ENCODE results near the gene WNT9A.

Gene WNT9A

DNA sequence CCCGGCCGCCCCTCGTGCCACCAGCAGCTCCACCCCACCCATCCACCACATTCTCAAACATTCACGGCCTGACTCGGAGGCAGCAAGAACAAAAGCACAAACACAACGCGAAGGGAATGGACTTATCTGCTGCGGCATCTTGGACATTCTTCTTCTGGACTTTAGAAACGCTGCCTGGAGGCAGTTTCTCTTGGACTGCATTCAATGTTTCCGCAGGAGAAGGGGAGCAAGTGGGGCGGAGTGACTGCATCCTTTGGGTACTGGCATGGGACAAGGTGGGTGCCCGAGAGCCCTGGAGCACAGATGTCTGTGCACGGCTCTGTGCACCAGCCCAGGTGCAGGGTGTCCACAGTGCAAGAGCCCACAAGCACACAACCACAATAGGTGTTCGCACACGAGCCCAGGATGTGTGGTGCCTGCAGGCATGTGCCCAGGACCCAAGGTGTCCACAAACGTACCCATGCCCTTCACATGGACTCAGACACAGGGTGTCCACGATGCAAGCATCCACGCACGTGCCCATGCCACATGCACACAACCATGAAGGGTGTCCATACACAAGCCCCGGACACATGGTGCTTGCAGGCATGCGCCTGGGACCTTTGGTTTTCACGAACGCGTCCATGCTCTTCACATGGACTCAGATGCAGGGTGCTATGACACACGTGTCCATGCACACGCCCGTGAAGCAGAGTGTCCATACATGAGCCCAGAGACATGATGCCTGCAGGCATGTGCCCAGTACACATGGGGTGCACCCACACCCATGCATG is 53.6 kb downstream of the WNT9A start:
- ChIA-PET CTCF (interaction anchor here (0.7 kb wide), 1 partner anchor 93 kb away, joined by 3 read pairs; no protein-coding TSS in a partner anchor), POLR2A (no interaction called here)
- H3K36me3 ChIP-seq (ENCODE audit: control insufficient read depth in 2 of 2, insufficient read depth in 1 of 2, low read length in 2 of 2) = no peaks in the 10 kb centered on the region
- no peak overlapping the region for H3K27ac ChIP-seq (ENCODE audit: extremely low read depth, low read depth, low read length)
- TF ChIP-seq ZSCAN5A (tag by site-specific recombination; IDR thresholded peaks at IDR 0.05) = no peak
- TF ChIP-seq ZNF792 (tag by site-specific recombination; IDR thresholded peaks at IDR 0.05) = no peak
- TF ChIP-seq ZNF146 (tag by site-specific recombination; IDR thresholded peaks at IDR 0.05) = no peak
- TF ChIP-seq ZNF513 (tag by site-specific recombination; IDR thresholded peaks at IDR 0.05) = no peak
- no peak for TF ChIP-seq ZNF48 (tag by site-specific recombination; IDR thresholded peaks at IDR 0.05)
- no peak for TF ChIP-seq WT1 (tag by site-specific recombination; IDR thresholded peaks at IDR 0.05)
- TF ChIP-seq, protein P1, sequence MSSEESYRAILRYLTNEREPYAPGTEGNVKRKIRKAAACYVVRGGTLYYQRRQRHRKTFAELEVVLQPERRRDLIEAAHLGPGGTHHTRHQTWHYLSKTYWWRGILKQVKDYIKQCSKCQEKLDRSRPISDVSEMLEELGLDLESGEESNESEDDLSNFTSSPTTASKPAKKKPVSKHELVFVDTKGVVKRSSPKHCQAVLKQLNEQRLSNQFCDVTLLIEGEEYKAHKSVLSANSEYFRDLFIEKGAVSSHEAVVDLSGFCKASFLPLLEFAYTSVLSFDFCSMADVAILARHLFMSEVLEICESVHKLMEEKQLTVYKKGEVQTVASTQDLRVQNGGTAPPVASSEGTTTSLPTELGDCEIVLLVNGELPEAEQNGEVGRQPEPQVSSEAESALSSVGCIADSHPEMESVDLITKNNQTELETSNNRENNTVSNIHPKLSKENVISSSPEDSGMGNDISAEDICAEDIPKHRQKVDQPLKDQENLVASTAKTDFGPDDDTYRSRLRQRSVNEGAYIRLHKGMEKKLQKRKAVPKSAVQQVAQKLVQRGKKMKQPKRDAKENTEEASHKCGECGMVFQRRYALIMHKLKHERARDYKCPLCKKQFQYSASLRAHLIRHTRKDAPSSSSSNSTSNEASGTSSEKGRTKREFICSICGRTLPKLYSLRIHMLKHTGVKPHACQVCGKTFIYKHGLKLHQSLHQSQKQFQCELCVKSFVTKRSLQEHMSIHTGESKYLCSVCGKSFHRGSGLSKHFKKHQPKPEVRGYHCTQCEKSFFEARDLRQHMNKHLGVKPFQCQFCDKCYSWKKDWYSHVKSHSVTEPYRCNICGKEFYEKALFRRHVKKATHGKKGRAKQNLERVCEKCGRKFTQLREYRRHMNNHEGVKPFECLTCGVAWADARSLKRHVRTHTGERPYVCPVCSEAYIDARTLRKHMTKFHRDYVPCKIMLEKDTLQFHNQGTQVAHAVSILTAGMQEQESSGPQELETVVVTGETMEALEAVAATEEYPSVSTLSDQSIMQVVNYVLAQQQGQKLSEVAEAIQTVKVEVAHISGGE (tag by site-specific recombination; conservative IDR thresholded peaks at IDR 0.05; ENCODE audit: low read depth) = no peak
- TF ChIP-seq ZNF518A (tag by site-specific recombination; conservative IDR thresholded peaks at IDR 0.05; ENCODE audit: low read depth) = no peak
- no peak overlapping the region for H3K4me3 ChIP-seq (ENCODE audit: low read depth, low read length)
- H3K4me1 ChIP-seq (ENCODE audit: control insufficient read depth, insufficient read depth, low read length) = no peaks in the 10 kb centered on the region
- H3K9me3 ChIP-seq (ENCODE audit: control insufficient read depth, insufficient read depth, low read depth, low read length) = no peaks in the 10 kb centered on the region

DNA sequence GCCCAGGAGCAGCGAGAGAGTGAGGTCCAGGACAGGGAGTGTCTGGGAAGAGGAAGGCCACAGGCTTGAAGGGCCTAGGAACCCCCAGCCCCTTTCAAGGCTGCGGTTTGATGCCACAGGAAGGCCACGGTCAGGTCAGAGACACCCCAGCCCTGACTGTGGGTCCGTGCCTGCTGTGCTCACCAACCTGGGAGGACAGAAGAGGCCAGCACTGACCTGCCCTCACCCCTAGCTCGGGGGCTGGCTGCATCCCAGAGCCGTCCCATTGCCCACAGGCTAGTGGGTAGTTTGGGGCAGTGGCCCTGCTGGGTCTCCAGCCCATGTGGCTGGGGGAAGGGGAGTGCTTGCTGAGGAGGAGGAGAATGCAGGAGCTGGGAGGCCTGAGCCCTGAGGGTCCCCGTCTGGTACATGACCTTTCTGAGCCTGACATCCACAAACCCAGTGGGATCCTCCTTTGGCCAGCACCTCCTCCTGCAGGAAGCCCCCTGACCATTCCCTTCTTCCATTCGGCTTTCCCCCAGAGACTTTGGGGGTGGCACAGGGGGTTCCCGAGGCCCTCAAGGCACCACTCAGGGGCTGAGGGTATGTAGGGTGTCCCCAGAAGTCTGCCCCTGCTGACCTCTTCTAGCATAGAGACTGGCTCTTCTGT is 54.3 kb downstream of the WNT9A start:
- Histone ChIP-seq H3K9me3 (ENCODE audit: control insufficient read depth, insufficient read depth, low read depth, low read length) (no peaks in the 10 kb centered on the region), H3K27ac (ENCODE audit: extremely low read depth, low read depth, low read length) (no peak overlapping the region), H3K4me3 (ENCODE audit: low read depth, low read length) (no peak overlapping the region), H3K36me3 (ENCODE audit: control insufficient read depth in 2 of 2, insufficient read depth in 1 of 2, low read length in 2 of 2) (no peaks in the 10 kb centered on the region), H3K4me1 (ENCODE audit: control insufficient read depth, insufficient read depth, low read length) (no peaks in the 10 kb centered on the region)
- ChIA-PET POLR2A (no interaction called here), CTCF (interaction anchor here (0.7 kb wide), 1 partner anchor 94 kb away, joined by 3 read pairs; no protein-coding TSS in a partner anchor)
- no peak for TF ChIP-seq ZNF155 (tag by site-specific recombination; IDR thresholded peaks at IDR 0.05)
- no peak for TF ChIP-seq ZNF366 (tag by site-specific recombination; conservative IDR thresholded peaks at IDR 0.05)
- no peak for TF ChIP-seq ZNF350 (tag by site-specific recombination; IDR thresholded peaks at IDR 0.05)
- no peak for TF ChIP-seq ZSCAN30 (tag by site-specific recombination; IDR thresholded peaks at IDR 0.05)
- no peak for TF ChIP-seq ZNF707 (tag by site-specific recombination; IDR thresholded peaks at IDR 0.05)
- TF ChIP-seq ZNF658 (tag by site-specific recombination; IDR thresholded peaks at IDR 0.05) = no peak
- TF ChIP-seq ZNF24 (tag by site-specific recombination; IDR thresholded peaks at IDR 0.05) = no peak
- TF ChIP-seq BCL6B (tag by site-specific recombination; IDR thresholded peaks at IDR 0.05) = no peak

All from HEK293 (cell line).